ENCODE data around the gene ZNF219. TPM values are rescaled to one million over a fixed set of nuclear protein-coding genes. Genes with fewer than 3 reads are reported as not detected.

The ZNF219 gene
- total and polyA plus RNA-seq, 2 of the 13 experiments (the other 11 are each of a cell fraction or from before 2014, with no cell fraction given) = 34.5 to 36.6 TPM

DNA sequence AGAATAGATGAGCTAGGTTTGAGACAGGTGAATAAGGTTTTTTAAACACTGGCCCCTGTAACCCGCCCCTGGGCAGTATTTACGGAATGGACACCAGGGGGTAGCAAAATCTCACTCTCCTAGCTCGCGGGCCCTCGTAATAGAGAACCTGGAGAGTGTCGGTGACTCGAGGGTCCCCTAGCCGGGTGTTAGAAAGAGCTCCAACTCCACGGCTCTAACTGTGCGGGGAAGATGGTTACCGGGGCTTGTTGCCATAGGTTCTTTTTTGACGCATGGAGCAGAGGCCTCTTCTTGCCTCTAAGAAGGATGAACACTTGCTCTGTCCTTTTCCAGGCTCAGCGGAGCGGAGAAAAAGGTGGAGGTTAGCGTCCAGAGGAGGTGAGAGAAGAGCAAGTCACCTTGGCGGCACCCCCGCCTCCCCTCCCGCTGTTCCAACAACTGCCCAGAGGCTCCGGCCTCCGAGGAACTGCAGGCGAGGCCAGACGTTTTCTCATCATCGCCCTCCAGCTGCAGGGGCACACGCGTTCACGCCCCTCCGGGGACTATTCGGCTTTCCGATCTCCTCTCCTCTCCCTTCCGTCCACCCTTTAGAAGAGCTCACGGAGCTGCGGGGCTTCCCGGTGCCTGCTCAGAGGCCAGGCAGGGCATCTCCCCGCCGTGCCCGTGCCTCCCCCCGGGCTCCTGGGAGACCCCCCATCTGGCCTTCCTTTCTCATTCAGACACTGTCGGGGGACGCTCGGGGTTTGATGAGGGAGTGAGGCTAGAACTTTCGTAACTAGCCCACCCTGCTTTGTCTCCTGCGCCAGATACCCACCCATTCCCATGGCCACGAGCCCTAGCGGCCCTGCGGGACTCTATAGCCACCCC is 29.7 kb downstream of the ZNF219 start (continued):
- TF ChIP-seq, protein P1, sequence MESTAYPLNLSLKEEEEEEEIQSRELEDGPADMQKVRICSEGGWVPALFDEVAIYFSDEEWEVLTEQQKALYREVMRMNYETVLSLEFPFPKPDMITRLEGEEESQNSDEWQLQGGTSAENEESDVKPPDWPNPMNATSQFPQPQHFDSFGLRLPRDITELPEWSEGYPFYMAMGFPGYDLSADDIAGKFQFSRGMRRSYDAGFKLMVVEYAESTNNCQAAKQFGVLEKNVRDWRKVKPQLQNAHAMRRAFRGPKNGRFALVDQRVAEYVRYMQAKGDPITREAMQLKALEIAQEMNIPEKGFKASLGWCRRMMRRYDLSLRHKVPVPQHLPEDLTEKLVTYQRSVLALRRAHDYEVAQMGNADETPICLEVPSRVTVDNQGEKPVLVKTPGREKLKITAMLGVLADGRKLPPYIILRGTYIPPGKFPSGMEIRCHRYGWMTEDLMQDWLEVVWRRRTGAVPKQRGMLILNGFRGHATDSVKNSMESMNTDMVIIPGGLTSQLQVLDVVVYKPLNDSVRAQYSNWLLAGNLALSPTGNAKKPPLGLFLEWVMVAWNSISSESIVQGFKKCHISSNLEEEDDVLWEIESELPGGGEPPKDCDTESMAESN (CRISPR knock-in tag; conservative IDR thresholded peaks at IDR 0.05) = 0 out of 2 replicates have a peak, but pooled peaks have one; percentile 11
- TF ChIP-seq SP2 (CRISPR knock-in tag; IDR thresholded peaks at IDR 0.05) (no peak), ZNF747 (CRISPR knock-in tag; IDR thresholded peaks at IDR 0.05; ENCODE audit: borderline replicate concordance) (no peak), RFXAP (CRISPR knock-in tag; IDR thresholded peaks at IDR 0.05; ENCODE audit: borderline replicate concordance) (0 out of 2 replicates have a peak, but pooled peaks have one; percentile 50), SALL1 (CRISPR knock-in tag; IDR thresholded peaks at IDR 0.05) (peak; percentile 32; the same call in 1 of the 2 replicates), ZKSCAN1 (IDR thresholded peaks at IDR 0.05; ENCODE audit: low read length) (no peak), KLF13 (CRISPR knock-in tag; IDR thresholded peaks at IDR 0.05) (peak; percentile 79; the same call in 1 of the 2 replicates), NFE2 (CRISPR knock-in tag; IDR thresholded peaks at IDR 0.05) (no peak), GATAD1 (CRISPR knock-in tag; IDR thresholded peaks at IDR 0.05) (0 out of 2 replicates have a peak, but pooled peaks have one; percentile 35), RXRB (CRISPR knock-in tag; IDR thresholded peaks at IDR 0.05; ENCODE audit: borderline replicate concordance) (no peak), FLYWCH1 (CRISPR knock-in tag; IDR thresholded peaks at IDR 0.05) (no peak), GPN1 (CRISPR knock-in tag; IDR thresholded peaks at IDR 0.05; ENCODE audit: borderline replicate concordance) (no peak), POLR2AphosphoS5 (IDR thresholded peaks at IDR 0.05; ENCODE audit: low read depth, low read length) (no peak), PITX1 (CRISPR knock-in tag; IDR thresholded peaks at IDR 0.05) (no peak; the same call in 1 of the 2 replicates)
- TF ChIP-seq, protein P2, sequence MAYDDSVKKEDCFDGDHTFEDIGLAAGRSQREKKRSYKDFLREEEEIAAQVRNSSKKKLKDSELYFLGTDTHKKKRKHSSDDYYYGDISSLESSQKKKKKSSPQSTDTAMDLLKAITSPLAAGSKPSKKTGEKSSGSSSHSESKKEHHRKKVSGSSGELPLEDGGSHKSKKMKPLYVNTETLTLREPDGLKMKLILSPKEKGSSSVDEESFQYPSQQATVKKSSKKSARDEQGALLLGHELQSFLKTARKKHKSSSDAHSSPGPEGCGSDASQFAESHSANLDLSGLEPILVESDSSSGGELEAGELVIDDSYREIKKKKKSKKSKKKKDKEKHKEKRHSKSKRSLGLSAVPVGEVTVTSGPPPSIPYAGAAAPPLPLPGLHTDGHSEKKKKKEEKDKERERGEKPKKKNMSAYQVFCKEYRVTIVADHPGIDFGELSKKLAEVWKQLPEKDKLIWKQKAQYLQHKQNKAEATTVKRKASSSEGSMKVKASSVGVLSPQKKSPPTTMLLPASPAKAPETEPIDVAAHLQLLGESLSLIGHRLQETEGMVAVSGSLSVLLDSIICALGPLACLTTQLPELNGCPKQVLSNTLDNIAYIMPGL (CRISPR knock-in tag; IDR thresholded peaks at IDR 0.05; ENCODE audit: borderline replicate concordance in 1 of 2, low read depth in 1 of 2) = peak; percentile 76 to 94
- TF ChIP-seq, protein P3, sequence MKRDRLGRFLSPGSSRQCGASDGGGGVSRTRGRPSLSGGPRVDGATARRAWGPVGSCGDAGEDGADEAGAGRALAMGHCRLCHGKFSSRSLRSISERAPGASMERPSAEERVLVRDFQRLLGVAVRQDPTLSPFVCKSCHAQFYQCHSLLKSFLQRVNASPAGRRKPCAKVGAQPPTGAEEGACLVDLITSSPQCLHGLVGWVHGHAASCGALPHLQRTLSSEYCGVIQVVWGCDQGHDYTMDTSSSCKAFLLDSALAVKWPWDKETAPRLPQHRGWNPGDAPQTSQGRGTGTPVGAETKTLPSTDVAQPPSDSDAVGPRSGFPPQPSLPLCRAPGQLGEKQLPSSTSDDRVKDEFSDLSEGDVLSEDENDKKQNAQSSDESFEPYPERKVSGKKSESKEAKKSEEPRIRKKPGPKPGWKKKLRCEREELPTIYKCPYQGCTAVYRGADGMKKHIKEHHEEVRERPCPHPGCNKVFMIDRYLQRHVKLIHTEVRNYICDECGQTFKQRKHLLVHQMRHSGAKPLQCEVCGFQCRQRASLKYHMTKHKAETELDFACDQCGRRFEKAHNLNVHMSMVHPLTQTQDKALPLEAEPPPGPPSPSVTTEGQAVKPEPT (CRISPR knock-in tag; IDR thresholded peaks at IDR 0.05; ENCODE audit: low read depth) = no peak
- TF ChIP-seq, protein P4, sequence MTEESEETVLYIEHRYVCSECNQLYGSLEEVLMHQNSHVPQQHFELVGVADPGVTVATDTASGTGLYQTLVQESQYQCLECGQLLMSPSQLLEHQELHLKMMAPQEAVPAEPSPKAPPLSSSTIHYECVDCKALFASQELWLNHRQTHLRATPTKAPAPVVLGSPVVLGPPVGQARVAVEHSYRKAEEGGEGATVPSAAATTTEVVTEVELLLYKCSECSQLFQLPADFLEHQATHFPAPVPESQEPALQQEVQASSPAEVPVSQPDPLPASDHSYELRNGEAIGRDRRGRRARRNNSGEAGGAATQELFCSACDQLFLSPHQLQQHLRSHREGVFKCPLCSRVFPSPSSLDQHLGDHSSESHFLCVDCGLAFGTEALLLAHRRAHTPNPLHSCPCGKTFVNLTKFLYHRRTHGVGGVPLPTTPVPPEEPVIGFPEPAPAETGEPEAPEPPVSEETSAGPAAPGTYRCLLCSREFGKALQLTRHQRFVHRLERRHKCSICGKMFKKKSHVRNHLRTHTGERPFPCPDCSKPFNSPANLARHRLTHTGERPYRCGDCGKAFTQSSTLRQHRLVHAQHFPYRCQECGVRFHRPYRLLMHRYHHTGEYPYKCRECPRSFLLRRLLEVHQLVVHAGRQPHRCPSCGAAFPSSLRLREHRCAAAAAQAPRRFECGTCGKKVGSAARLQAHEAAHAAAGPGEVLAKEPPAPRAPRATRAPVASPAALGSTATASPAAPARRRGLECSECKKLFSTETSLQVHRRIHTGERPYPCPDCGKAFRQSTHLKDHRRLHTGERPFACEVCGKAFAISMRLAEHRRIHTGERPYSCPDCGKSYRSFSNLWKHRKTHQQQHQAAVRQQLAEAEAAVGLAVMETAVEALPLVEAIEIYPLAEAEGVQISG (CRISPR knock-in tag; IDR thresholded peaks at IDR 0.05) = no peak
- TF ChIP-seq, protein P5, sequence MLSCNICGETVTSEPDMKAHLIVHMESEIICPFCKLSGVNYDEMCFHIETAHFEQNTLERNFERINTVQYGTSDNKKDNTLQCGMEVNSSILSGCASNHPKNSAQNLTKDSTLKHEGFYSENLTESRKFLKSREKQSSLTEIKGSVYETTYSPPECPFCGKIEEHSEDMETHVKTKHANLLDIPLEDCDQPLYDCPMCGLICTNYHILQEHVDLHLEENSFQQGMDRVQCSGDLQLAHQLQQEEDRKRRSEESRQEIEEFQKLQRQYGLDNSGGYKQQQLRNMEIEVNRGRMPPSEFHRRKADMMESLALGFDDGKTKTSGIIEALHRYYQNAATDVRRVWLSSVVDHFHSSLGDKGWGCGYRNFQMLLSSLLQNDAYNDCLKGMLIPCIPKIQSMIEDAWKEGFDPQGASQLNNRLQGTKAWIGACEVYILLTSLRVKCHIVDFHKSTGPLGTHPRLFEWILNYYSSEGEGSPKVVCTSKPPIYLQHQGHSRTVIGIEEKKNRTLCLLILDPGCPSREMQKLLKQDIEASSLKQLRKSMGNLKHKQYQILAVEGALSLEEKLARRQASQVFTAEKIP (CRISPR knock-in tag; IDR thresholded peaks at IDR 0.05; ENCODE audit: borderline replicate concordance) = no peak

All from HepG2 (cell line).